ENCODE data around the gene EDIL3.

The EDIL3 gene

GRCh38 chr5:83911367-83911919, 473.2 kb downstream of the EDIL3 start:
- no peak for DNase-seq (ENCODE audit: low spot score)

- DNase-seq (ENCODE audit: low spot score), result no peak
Measured at GRCh38 chr5:83900306-83900705, 484.4 kb downstream of the EDIL3 start.

- DNase-seq (ENCODE audit: low spot score), result no peak
Measured at GRCh38 chr5:83899326-83899970, 485.2 kb downstream of the EDIL3 start.

GRCh38 chr5:83895860-83896259, 488.8 kb downstream of the EDIL3 start:
- no peak for DNase-seq (ENCODE audit: low spot score)

- DNase-seq (ENCODE audit: low spot score), result no peak
Measured at GRCh38 chr5:83891261-83891660, 493.4 kb downstream of the EDIL3 start.
